ENCODE results near the gene RGS7.

RGS7 gene

DNA sequence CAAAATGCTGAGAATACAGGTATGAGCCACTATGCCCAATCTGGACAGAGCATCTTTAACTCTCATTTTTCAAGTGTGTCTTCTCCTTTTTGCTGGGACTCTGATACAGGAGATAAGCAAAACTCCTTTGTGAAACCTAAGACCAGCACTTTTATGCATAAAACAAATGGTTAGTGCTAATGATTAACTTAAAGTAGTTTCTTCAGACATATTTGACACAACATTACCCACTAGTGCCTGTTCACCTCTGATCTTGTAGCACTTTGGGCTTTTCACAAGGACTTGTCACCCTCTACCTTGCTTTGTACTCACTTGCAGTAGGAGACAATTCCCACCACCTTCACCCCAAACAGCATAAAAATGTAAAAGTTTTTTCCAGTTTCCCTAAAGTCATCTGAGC is 216.3 kb downstream of the RGS7 start:
- DNase-seq (ENCODE audit: extremely low read depth, low read depth) = no peak
- TF ChIP-seq, protein P1, sequence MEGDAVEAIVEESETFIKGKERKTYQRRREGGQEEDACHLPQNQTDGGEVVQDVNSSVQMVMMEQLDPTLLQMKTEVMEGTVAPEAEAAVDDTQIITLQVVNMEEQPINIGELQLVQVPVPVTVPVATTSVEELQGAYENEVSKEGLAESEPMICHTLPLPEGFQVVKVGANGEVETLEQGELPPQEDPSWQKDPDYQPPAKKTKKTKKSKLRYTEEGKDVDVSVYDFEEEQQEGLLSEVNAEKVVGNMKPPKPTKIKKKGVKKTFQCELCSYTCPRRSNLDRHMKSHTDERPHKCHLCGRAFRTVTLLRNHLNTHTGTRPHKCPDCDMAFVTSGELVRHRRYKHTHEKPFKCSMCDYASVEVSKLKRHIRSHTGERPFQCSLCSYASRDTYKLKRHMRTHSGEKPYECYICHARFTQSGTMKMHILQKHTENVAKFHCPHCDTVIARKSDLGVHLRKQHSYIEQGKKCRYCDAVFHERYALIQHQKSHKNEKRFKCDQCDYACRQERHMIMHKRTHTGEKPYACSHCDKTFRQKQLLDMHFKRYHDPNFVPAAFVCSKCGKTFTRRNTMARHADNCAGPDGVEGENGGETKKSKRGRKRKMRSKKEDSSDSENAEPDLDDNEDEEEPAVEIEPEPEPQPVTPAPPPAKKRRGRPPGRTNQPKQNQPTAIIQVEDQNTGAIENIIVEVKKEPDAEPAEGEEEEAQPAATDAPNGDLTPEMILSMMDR (IDR thresholded peaks at IDR 0.05; ENCODE audit: low read depth, low read length) = no peak

DNA sequence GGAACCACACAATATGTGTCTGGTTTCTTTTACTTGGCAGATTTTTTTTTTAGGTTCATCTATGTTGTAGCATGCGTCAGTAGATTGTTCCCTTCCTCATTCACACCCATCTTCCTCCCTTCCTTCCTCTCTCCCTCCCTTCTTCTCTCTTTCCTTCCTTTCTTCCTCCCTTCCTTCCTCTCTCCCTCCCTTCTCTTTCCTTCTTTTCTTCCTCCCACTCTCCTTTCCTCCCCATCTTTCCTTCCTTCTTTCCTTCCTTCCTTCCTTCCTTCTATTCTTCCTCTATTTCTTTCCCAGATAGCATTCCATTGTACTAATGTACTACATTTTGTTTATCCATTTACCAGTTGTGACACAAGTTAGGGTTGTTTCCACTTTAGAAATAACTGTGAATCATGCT is 218.0 kb downstream of the RGS7 start:
- TF ChIP-seq, protein P1 (IDR thresholded peaks at IDR 0.05; ENCODE audit: low read depth, low read length) = no peak
- no peak for DNase-seq (ENCODE audit: extremely low read depth, low read depth)

- DNase-seq (ENCODE audit: extremely low read depth, low read depth) = no peak
- TF ChIP-seq, protein P1 (IDR thresholded peaks at IDR 0.05; ENCODE audit: low read depth, low read length) = no peak
These were observed 218.8 kb downstream of the RGS7 start for GRCh38 chr1:241138248-241138647.

DNA sequence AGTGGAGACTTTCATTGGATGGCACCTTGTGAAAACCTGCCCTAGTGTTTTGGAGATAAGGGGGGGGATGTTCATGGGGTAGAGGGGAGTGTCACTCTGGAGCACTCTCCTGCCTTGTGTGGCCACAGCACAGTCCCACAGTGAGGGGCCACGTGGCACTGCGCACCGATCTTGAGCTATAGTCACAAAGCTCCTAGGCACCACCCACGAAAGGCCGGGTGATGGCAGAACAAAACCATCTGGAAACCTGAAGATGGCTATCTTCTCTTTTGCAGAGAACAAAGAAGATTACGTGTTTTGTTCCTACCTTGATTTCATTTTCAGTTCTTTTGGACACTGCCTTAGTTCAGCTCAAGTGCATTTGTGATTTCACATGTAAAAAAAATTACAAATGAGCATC is 220.6 kb downstream of the RGS7 start:
- DNase-seq (ENCODE audit: extremely low read depth, low read depth) = no peak
- TF ChIP-seq, protein P1 (IDR thresholded peaks at IDR 0.05; ENCODE audit: low read depth, low read length) = no peak

DNA sequence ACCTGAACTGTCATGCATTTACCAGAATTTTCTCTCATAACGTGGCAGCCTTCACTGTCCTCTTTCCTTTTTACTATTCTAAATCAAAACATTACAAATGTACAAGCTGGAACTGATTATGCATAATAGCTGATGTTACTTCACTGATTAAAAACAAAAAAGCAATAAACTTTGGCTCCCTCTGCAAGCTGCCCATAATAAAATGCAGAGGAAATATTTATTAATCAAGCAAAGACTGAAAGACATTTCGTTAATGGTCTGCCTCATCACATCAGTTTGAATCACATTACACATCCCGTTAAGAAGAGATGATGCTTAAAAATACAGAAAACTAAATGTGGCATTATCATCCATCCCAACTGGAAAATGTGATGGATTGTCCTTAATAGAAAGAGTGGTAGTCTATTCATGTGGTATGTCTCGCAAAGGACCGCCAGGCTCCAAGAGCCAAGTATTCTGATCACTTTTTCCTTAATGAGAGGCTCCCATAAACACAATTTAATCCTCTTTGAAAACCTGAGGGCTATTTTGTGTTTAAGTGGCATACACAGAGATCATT is 225.3 kb downstream of the RGS7 start:
- DNase-seq (ENCODE audit: extremely low read depth, low read depth) = no peak
- TF ChIP-seq, protein P1 (IDR thresholded peaks at IDR 0.05; ENCODE audit: low read depth, low read length) = no peak

- DNase-seq (ENCODE audit: extremely low read depth, low read depth) = no peak
- TF ChIP-seq, protein P1 (IDR thresholded peaks at IDR 0.05; ENCODE audit: low read depth, low read length) = no peak
These were observed 226.1 kb downstream of the RGS7 start for GRCh38 chr1:241130881-241131280.

DNA sequence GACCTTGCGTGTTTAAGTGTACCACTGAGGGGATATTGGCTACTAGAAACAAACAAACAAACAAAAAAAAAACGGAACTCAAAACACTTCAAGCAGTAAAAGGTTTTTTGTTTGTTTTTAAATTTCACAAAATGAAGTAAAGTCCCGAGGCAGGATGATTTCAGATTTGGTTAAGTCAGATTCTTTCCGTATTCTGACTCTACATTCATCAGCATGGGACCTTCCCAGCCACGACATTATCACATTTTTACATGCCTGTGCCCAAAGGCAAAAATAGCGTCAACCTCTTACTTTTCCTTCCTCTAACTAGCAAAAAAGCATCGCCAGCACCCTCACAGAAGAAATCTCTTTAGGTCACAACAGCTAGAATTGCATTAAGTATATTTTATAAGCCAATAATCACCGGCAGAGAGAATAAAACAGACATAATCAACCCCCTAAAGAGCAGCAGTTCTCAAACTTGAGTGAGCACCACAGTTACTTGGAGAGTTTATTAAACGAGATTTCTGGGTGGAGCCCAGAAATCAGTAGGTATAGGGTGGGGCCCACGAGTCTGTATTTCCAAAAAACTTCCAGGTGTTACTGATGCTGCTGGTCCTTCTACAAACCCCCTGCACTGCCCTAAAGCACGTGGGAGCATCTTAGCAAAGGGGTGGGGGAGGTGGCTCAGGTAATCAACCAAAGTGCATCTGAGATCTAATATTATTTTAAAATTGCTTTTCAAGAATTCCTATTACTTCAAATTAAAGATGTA is 227.6 kb downstream of the RGS7 start:
- TF ChIP-seq, protein P1 (IDR thresholded peaks at IDR 0.05; ENCODE audit: low read depth, low read length) = no peak

More for the DNA sequence above, 227.6 kb downstream of the RGS7 start:
- no peak for DNase-seq (ENCODE audit: extremely low read depth, low read depth)
